ENCODE results near the gene ZBTB16. TPM values are rescaled to one million over a fixed set of nuclear protein-coding genes. Genes with fewer than 3 reads are reported as not detected.

Gene ZBTB16
- total and polyA plus RNA-seq, 2 of the 4 experiments (the other 2 are of a cell fraction): not detected

GRCh38 chr11:114263513-114264170, 204.1 kb downstream of the ZBTB16 start:
- no peak overlapping the region for H4K91ac ChIP-seq (ENCODE audit: insufficient read depth, low read depth, low read length)
- no peaks in the 10 kb centered on the region for H3K9me3 ChIP-seq (ENCODE audit: control insufficient read depth, insufficient read depth, low read length)
- no TSS peak for BruUV-seq (replicated peaks)
- no peak overlapping the region for H2BK120ac ChIP-seq (ENCODE audit: low read depth, low read length)
- H3K27ac ChIP-seq (ENCODE audit: insufficient read depth, low read length): no peak overlapping the region
- dilution Hi-C loops (cut with HindIII; ENCODE audit: low sequenced_read_pairs, unreplicated experiment): no loop called here
- H3K4me3 ChIP-seq (ENCODE audit: insufficient read depth, low read depth, low read length): no peak overlapping the region
- ChIA-PET CTCF (interaction anchor here (0.7 to 4.5 kb wide), 4 partner anchors 234 to 359 kb away, joined by 3 to 43 read pairs (median 4); partner anchors contain the start of gene HTR3B), POLR2A (ENCODE audit: unreplicated experiment) (no interaction called here)
- H3K36me3 ChIP-seq (ENCODE audit: control insufficient read depth, insufficient read depth, low read length): no peaks in the 10 kb centered on the region
- no peak overlapping the region for H3K9ac ChIP-seq (ENCODE audit: low read depth, low read length)
- no peaks in the 10 kb centered on the region for H3K79me1 ChIP-seq (ENCODE audit: low read depth in 1 of 2, low read length in 2 of 2)
- in situ Hi-C loops (cut with MboI; ENCODE audit: low sequenced_read_pairs): loop anchor here (5.0 kb wide), 2 partner anchors 226 to 366 kb away; no protein-coding TSS in a partner anchor
- no peak overlapping the region for H2AK9ac ChIP-seq (replicated peaks; ENCODE audit: low read depth, low read length, poor library complexity)
- H3K27me3 ChIP-seq (ENCODE audit: control insufficient read depth, insufficient read depth, low read length): peaks cover 37% of the 10 kb centered on the region
- no peak overlapping the region for H2BK15ac ChIP-seq (ENCODE audit: low read depth, low read length)
- no peak overlapping the region for H2BK5ac ChIP-seq (ENCODE audit: low read depth, low read length, poor library complexity, severe bottlenecking)
- no peak overlapping the region for H2AFZ ChIP-seq (replicated peaks; ENCODE audit: low read length, poor library complexity)
- H3K18ac ChIP-seq (ENCODE audit: low read depth, low read length): no peak overlapping the region
- no peak overlapping the region for H4K5ac ChIP-seq (ENCODE audit: low read depth, low read length)
- intact Hi-C loops (cut with micrococcal nuclease): loop anchor here (5.0 kb wide), 2 partner anchors 101 to 956 kb away; no protein-coding TSS in a partner anchor
- no peaks in the 10 kb centered on the region for H4K20me1 ChIP-seq (ENCODE audit: insufficient read depth, low read length)
- TF ChIP-seq MAZ (IDR thresholded peaks at IDR 0.05; ENCODE audit: borderline replicate concordance, low read depth, low read length) (no peak), CHD1 (IDR thresholded peaks at IDR 0.05; ENCODE audit: low read depth, low read length) (no peak), ELK1 (IDR thresholded peaks at IDR 0.05; ENCODE audit: borderline replicate concordance, low read depth, low read length) (no peak), RAD21 (IDR thresholded peaks at IDR 0.05; ENCODE audit: low read length) (no peak), RFX5 (IDR thresholded peaks at IDR 0.05; ENCODE audit: low read depth, low read length) (no peak), RCOR1 (IDR thresholded peaks at IDR 0.05; ENCODE audit: insufficient replicate concordance, low read length) (no peak), CEBPB (IDR thresholded peaks at IDR 0.05; ENCODE audit: low read depth, low read length) (no peak), SMC3 (IDR thresholded peaks at IDR 0.05; ENCODE audit: low read depth, low read length) (no peak), FOS (IDR thresholded peaks at IDR 0.05; ENCODE audit: low read depth, low read length) (no peak), POLR2A (IDR thresholded peaks at IDR 0.05; ENCODE audit: low read depth, low read length) (no peak), BHLHE40 (IDR thresholded peaks at IDR 0.05; ENCODE audit: low read depth, low read length) (no peak), MAFK (IDR thresholded peaks at IDR 0.05; ENCODE audit: low read depth, low read length) (no peak), CTCF (conservative IDR thresholded peaks at IDR 0.05; ENCODE audit: low read depth, low read length) (no peak), NFE2L2 (IDR thresholded peaks at IDR 0.05; ENCODE audit: low read depth, low read length) (no peak), USF2 (IDR thresholded peaks at IDR 0.05; ENCODE audit: low read depth, low read length) (no peak)
- no peak overlapping the region for H3K4ac ChIP-seq (ENCODE audit: low read depth, low read length)
- no peak overlapping the region for H3K23ac ChIP-seq (ENCODE audit: low read depth, low read length)
- H3K9me1 ChIP-seq (ENCODE audit: insufficient read depth, low read length): no peaks in the 10 kb centered on the region
- no peak overlapping the region for H3K4me2 ChIP-seq (ENCODE audit: low read depth, low read length)
- no peak overlapping the region for H2AK5ac ChIP-seq (ENCODE audit: low read depth, low read length)
- no peak for DNase-seq
- no peak overlapping the region for H4K8ac ChIP-seq (ENCODE audit: low read depth in 2 of 2, low read length in 2 of 2)
- no peak for ATAC-seq (ENCODE audit: low read depth)
- no peaks in the 10 kb centered on the region for H3K4me1 ChIP-seq (ENCODE audit: control insufficient read depth, insufficient read depth, low read length)
- 35% methylated on average over 2 of the region's 7 CpGs; no CpG with 5 or more reads in 1 of the 2 experiments for WGBS, 2 experiments (ENCODE audit: extremely low coverage in 2 of 2, insufficient read length in 1 of 2)
- H3K14ac ChIP-seq (replicated peaks; ENCODE audit: low read depth, low read length): no peak overlapping the region
- no peak overlapping the region for H2BK20ac ChIP-seq (ENCODE audit: low read depth, low read length)
- H3K56ac ChIP-seq (ENCODE audit: extremely low read depth, insufficient read depth, low read length): no peak overlapping the region

All from IMR-90 (cell line).